Mucosa of rectum (tissue), 2 donors: ENCODE data around the gene CSMD2.

ENCODE experiments used
- H3K27ac ChIP-seq, 2 donors: one replicate each; pipeline ENCODE4 v1.7.0; 2013; ENCODE audit warnings: inconsistent platforms in 2 of 2, low read depth in 2 of 2, low read length in 2 of 2
- H3K27me3 ChIP-seq, 2 donors: one replicate each; pipeline ENCODE4 v1.7.0; 2013; ENCODE audit warnings: low read length in 2 of 2; ENCODE audit not compliant: control insufficient read depth in 2 of 2, insufficient read depth in 2 of 2
- H3K36me3 ChIP-seq, 2 donors: one replicate each; pipeline ENCODE4 v1.7.0; 2013; ENCODE audit warnings: low read length in 2 of 2; ENCODE audit not compliant: control insufficient read depth in 2 of 2, insufficient read depth in 2 of 2
- H3K4me1 ChIP-seq, 2 donors: one replicate each; pipeline ENCODE4 v1.7.0; 2013; ENCODE audit warnings: low read length in 2 of 2, mild to moderate bottlenecking in 1 of 2; ENCODE audit not compliant: control insufficient read depth in 2 of 2, insufficient read depth in 2 of 2
- H3K4me3 ChIP-seq, 2 donors: one replicate each; pipeline ENCODE4 v1.7.0; 2013; ENCODE audit warnings: low read length in 2 of 2
- H3K9ac ChIP-seq, 2 donors: one replicate each; pipeline ENCODE4 v1.7.0; 2013; ENCODE audit warnings: low read length in 2 of 2, low read depth in 1 of 2, mild to moderate bottlenecking in 1 of 2
- H3K9me3 ChIP-seq, 2 donors: one replicate each; pipeline ENCODE4 v1.7.0; 2013; ENCODE audit warnings: low read length in 2 of 2; ENCODE audit not compliant: control insufficient read depth in 2 of 2
- donor health status: healthy.
- donor health status: Normal muscosa, but diverticular disease.

Gene CSMD2

GRCh38 chr1:33948291-33948690 lies 216.7 kb downstream of the CSMD2 start:
- Histone ChIP-seq H3K9ac (no peak overlapping the region), H3K9me3 (no peaks in the 10 kb centered on the region), H3K27me3 (peaks cover 0 to 1% of the 10 kb centered on the region in 2 donors), H3K4me3 (no peak overlapping the region), H3K4me1 (no peaks in the 10 kb centered on the region), H3K27ac (no peak overlapping the region), H3K36me3 (no peaks in the 10 kb centered on the region)

GRCh38 chr1:33946836-33947235 lies 218.2 kb downstream of the CSMD2 start:
- Histone ChIP-seq H3K27me3 (peaks cover 0 to 1% of the 10 kb centered on the region in 2 donors), H3K36me3 (no peaks in the 10 kb centered on the region), H3K9me3 (no peaks in the 10 kb centered on the region), H3K4me1 (no peaks in the 10 kb centered on the region), H3K27ac (no peak overlapping the region), H3K9ac (no peak overlapping the region), H3K4me3 (no peak overlapping the region)

DNA sequence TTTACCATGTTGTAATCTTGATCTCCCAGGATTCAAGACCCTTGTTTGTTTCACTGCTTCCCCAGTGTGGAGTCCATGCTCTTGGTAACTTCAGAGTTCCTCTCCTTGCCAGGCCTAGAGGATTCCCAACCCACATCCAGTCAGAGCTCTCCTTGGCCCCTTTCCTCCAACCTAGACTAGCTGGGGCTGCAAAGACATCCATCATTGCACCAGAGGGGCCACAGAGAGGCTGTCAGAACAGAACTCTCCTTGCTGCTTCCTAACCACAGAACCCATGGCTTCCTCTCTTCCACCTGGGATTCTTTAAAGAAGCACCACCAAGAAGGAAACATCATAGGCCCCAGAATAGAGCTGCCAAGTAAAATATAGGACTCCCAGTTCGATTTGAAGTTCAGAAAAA lies 220.2 kb downstream of the CSMD2 start:
- no peaks in the 10 kb centered on the region for H3K36me3 ChIP-seq
- H3K4me1 ChIP-seq: no peaks in the 10 kb centered on the region
- no peak overlapping the region for H3K9ac ChIP-seq
- H3K4me3 ChIP-seq: no peak overlapping the region
- H3K27me3 ChIP-seq: no peaks in the 10 kb centered on the region
- no peak overlapping the region for H3K27ac ChIP-seq
- no peaks in the 10 kb centered on the region for H3K9me3 ChIP-seq

- Histone ChIP-seq H3K27ac (no peak overlapping the region), H3K27me3 (no peaks in the 10 kb centered on the region), H3K4me1 (no peaks in the 10 kb centered on the region), H3K4me3 (no peak overlapping the region), H3K9me3 (peaks cover 0 to 2% of the 10 kb centered on the region in 2 donors), H3K9ac (no peak overlapping the region), H3K36me3 (no peaks in the 10 kb centered on the region)
Observed at GRCh38 chr1:33943978-33944377, 221.1 kb downstream of the CSMD2 start.

DNA sequence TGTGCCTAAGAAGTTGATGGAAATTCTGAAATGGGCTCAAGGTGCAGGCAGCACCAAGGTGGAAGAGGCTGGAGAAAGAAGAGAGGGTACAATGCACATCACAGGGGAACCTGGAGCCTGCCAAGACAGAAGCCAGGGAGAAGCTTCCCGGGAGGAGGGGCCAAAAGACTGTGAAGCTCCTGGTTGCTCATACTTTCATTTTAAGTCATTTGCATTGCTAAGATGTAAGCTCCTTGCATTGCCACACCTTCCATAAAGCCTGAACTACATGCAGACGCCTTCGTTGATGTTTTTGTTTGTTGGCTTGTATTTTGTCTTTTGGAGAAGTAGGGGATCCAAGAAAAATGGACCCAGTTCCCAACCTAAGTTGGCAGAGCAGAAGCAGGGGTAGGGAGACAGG lies 232.2 kb downstream of the CSMD2 start:
- no peak overlapping the region for H3K27ac ChIP-seq
- no peaks in the 10 kb centered on the region for H3K27me3 ChIP-seq
- no peaks in the 10 kb centered on the region for H3K9me3 ChIP-seq

GRCh38 chr1:33931111-33931475 lies 233.9 kb downstream of the CSMD2 start:
- H3K4me3 ChIP-seq: no peak overlapping the region
- no peaks in the 10 kb centered on the region for H3K36me3 ChIP-seq
- H3K27ac ChIP-seq: no peak overlapping the region
- no peaks in the 10 kb centered on the region for H3K9me3 ChIP-seq
- H3K4me1 ChIP-seq: no peaks in the 10 kb centered on the region
- H3K27me3 ChIP-seq: no peaks in the 10 kb centered on the region
- no peak overlapping the region for H3K9ac ChIP-seq

More for the DNA sequence above, 232.2 kb downstream of the CSMD2 start:
- Histone ChIP-seq H3K4me3 (no peak overlapping the region), H3K9ac (no peak overlapping the region), H3K36me3 (no peaks in the 10 kb centered on the region), H3K4me1 (no peaks in the 10 kb centered on the region)

GRCh38 chr1:33930346-33931110 lies 234.5 kb downstream of the CSMD2 start:
- no peak overlapping the region for H3K9ac ChIP-seq
- no peaks in the 10 kb centered on the region for H3K9me3 ChIP-seq
- H3K27me3 ChIP-seq: no peaks in the 10 kb centered on the region
- H3K4me3 ChIP-seq: no peak overlapping the region
- no peaks in the 10 kb centered on the region for H3K4me1 ChIP-seq
- no peaks in the 10 kb centered on the region for H3K36me3 ChIP-seq
- no peak overlapping the region for H3K27ac ChIP-seq

DNA sequence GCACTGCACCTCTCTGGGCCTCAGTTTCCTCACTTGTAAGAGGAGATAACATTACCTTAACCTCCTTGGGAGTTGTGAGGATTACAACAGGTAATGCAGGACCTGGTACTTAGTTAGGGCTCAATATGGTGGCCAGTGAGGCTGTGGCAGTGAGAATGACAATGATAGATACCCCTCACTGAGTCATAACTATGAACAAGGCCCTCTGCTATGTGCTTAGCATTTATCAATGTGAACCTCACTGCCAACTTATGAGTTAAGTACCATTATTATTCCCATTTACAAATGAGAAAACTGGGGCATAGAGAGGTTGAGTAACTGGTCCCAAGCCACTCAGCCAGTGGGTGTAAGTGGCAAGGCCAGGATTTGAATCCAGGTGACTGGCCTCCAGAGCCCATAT lies 236.8 kb downstream of the CSMD2 start:
- Histone ChIP-seq H3K4me3 (no peak overlapping the region), H3K9me3 (no peaks in the 10 kb centered on the region), H3K27ac (no peak overlapping the region), H3K9ac (no peak overlapping the region), H3K27me3 (no peaks in the 10 kb centered on the region), H3K4me1 (no peaks in the 10 kb centered on the region), H3K36me3 (no peaks in the 10 kb centered on the region)

- no peak overlapping the region for H3K27ac ChIP-seq
- H3K4me1 ChIP-seq: no peaks in the 10 kb centered on the region
- H3K36me3 ChIP-seq: no peaks in the 10 kb centered on the region
- no peak overlapping the region for H3K9ac ChIP-seq
- no peaks in the 10 kb centered on the region for H3K27me3 ChIP-seq
- H3K9me3 ChIP-seq: no peaks in the 10 kb centered on the region
- H3K4me3 ChIP-seq: no peak overlapping the region
Observed at GRCh38 chr1:33927721-33928120, 237.3 kb downstream of the CSMD2 start.

- no peak overlapping the region for H3K27ac ChIP-seq
- no peak overlapping the region for H3K9ac ChIP-seq
- H3K27me3 ChIP-seq: no peaks in the 10 kb centered on the region
- H3K36me3 ChIP-seq: no peaks in the 10 kb centered on the region
- no peaks in the 10 kb centered on the region for H3K4me1 ChIP-seq
- no peaks in the 10 kb centered on the region for H3K9me3 ChIP-seq
- no peak overlapping the region for H3K4me3 ChIP-seq
Observed at GRCh38 chr1:33925586-33925985, 239.4 kb downstream of the CSMD2 start.
